Fibroblast of peridontal ligament (primary cell): ENCODE results near the gene EPB41L4B.
A peak's percentile ranks its signal among the peaks of the same experiment; 100 is the strongest.
"Not testable (repeated sequence)": the region's sequence is repeated elsewhere in the genome, so short reads cannot be mapped to it uniquely, and the experiment has no call there.

ENCODE experiments used
- DNase-seq: peaks from one replicate; pipeline ENCODE4 v3.0.0-alpha.2; 2010; ENCODE audit errors: extremely low read depth

EPB41L4B gene

GRCh38 chr9:109244179-109245132 lies 76.4 kb downstream of the EPB41L4B start:
- peak; percentile 66 for DNase-seq

- DNase-seq: no peak
Observed at GRCh38 chr9:109242741-109243140, 78.1 kb downstream of the EPB41L4B start.

- DNase-seq: no peak
Observed at GRCh38 chr9:109242014-109242413, 78.8 kb downstream of the EPB41L4B start.

- no peak for DNase-seq
Observed at GRCh38 chr9:109241207-109241606, 79.7 kb downstream of the EPB41L4B start.

GRCh38 chr9:109239240-109239639 lies 81.6 kb downstream of the EPB41L4B start:
- no peak for DNase-seq

DNA sequence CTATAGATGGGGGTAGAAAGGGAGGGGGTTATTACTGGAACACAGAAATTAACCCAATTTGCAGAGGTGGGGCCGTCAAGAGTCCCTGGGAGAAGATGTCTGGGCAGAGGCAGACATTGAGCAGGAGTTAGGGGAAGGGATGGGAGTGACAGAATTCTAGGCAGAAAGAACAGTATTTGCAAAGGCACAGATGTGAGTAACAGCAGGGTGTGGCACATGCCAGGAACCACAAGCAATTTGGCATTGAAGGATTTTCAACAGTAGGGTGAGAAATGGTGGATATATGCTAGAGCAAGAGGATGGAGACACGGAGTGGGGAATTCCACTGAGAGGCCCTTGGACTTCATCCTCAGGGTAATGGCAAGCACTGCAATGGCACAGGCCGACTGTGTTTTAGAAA lies 82.2 kb downstream of the EPB41L4B start:
- peak; percentile 53 for DNase-seq

- no peak for DNase-seq
Observed at GRCh38 chr9:109238125-109238524, 82.7 kb downstream of the EPB41L4B start.

GRCh38 chr9:109232449-109233237 lies 88.2 kb downstream of the EPB41L4B start:
- peak; percentile 50 for DNase-seq

DNA sequence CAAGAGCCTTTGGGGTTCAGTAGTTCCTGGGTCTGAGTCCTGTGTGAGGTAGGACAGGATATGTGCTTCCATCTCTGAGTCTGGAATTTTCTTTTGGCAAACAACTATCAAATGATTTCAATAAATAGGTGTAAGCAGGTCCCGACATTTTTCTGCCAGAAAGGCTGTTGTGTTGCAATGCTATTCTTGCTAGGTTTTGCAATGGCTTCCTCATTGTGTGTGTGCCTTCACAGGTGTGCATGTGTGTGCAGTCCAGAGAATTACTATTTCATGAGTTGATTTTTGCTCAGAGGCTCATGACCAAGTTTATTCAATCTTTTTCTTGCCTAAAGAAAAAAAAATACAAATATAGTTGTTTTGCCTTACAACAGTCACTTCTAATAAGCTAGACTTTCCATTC lies 89.3 kb downstream of the EPB41L4B start:
- no peak for DNase-seq

GRCh38 chr9:109230277-109230676 lies 90.6 kb downstream of the EPB41L4B start:
- no peak for DNase-seq

DNA sequence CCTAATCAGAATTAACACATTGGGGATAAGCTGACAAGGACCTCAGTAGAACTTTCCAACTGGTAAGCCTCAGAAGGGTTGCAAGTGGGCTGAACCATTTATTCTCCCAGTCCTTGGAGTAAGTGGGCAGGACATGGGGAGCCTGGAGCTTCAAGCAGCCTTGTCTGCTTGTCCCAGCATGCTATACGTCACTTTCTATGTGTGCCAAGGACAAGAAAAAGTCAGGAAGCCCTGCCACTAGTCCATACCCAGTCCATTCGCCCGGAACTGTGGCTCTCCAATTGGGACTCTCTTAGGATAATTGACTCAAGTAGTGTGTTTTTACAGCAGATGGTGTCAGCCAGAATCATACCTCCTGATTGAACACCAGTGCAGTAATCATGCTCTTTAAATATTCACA lies 91.2 kb downstream of the EPB41L4B start:
- no peak for DNase-seq

- no peak for DNase-seq
Observed at GRCh38 chr9:109228093-109228642, 92.7 kb downstream of the EPB41L4B start.

DNA sequence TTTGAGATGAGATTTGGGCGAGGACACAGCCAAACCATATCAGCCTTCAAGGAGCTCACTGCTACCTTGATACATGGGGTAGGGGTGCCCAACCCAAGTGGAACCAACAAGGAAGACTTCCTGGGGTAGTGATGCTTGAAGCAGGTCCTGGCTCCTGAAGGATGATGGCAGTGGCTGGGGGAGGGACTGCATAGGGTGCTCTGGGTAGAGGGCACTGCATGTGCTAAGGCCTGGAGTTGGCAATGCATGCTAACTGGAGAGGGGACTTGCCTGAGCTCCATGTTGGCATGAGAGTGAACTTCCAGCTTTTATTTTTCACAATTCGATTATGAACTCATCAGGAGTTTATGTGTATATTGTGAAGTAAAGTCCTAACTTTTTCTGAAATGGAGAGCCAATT lies 95.2 kb downstream of the EPB41L4B start:
- no peak for DNase-seq

DNA sequence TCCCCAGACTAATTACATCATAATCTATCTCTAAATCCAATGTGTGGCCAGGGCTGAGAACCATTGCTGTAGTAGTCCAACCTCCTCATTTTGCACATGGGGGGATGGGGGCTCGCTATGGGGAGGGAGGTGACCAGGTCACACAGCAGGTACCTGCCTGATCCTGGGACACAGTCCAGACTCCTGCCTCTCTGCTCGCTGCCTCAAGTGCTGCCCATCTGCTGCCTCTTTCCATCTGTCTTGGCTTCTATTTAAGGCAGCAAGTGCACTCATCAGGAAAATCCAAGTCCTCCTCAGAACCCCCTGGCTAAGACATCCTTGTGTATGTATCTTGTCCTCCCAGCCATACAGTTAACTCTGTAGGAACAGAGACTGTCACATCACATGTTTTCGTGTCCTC lies 96.1 kb downstream of the EPB41L4B start:
- no peak for DNase-seq

DNA sequence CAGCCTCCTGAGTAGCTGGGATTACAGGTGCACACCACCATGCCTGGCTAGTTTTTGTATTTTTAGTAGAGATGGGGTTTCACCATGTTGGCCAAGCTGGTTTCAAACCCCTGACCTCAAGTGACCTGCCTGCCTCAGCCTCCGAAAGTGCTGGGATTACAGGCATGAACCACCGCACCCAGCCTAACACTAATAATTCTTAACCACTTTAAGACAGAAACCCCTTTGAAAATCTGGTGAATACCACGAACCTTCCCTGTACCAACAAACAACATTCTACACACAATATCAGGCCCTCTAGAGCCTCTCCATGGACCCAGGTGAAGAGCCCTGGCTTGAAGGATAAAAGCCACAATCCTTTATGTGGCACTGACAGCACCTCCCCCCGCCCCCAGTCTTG lies 102.6 kb downstream of the EPB41L4B start:
- DNase-seq: not testable (repeated sequence)

GRCh38 chr9:109214414-109214813 lies 106.4 kb downstream of the EPB41L4B start:
- no peak for DNase-seq

GRCh38 chr9:109213285-109214121 lies 107.4 kb downstream of the EPB41L4B start:
- DNase-seq: no peak

DNA sequence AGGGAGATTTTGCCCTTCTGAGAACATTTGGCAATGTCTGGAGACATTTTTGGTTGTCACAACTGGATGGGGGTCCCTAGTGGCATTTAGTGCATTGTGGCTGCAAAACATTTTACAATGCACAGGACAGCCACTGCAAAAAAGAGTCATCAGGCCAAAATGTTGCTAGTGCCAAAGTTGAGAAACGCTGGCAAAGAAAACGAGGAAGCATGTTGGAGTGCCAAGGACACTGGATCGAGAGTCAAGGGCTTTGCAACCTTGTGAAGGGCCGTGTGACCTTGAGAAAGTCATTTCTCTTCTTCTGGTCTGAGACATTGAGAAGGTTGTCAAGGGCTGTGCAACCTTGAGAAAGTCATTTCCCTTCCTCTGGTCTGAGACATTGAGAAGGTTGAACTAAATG lies 108.1 kb downstream of the EPB41L4B start:
- DNase-seq: no peak

DNA sequence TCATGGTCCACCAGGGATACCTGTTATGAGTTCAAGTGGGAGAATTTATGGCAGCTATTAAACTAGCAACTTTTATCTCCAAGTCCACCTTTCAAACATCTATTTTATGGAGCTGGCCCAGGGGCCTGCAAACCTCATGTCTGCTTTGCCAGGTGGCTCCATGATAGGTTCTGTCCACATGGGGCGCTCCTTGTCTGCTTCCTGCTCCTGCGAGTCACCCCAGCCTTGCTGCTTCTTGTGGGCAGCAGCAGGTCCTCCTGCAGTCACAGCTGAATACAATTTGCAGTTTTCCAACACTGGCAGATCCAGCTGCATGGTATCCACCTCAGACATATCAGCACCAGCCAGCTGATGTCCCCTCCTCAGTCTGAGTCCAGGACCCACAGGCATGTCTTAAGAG lies 114.2 kb downstream of the EPB41L4B start:
- no peak for DNase-seq

DNA sequence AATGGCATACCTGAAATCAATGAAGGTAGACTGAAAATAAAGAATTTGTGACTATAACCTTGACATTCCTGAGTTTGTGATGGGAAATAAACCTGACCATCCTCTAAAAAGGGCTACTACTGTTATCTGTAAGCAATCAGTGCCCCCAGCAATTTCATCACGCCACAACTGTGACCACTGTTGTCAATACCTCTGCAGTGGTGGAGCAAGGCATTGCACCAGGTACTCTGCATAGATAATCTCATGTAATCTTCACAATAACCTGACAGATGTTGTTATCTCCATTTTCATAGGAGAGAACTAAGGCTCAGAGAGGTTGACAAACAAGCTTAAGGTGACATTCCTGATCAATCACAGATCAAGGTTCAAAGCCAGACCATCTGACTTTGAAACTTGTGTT lies 115.3 kb downstream of the EPB41L4B start:
- DNase-seq: no peak

DNA sequence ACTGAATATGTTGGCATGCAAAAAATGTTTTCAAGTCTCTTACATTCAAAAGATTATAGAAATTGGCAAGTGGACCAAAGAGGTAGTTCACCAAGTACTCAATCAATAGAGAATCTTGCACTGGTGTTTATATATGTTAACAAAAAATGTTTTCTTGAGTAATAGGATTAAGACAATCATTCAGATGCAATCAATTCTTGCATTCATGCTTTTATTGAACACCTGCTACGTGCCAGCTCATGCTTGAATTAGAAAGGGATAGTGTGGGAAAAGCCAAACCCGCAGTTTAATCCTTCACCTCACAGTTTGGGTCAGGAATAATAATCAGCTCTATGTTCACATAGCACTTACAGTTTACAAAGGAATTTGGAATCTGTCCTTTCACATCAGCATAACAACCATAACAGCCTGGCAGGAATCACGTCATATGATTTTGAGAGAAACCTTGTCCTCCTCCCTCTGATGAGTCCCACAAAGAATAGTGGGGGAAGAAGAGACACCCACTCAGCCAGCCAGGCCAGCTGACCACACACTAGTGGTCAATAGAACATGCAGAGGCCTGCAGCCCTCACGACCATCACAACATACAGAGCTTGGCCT lies 117.0 kb downstream of the EPB41L4B start:
- no peak for DNase-seq
